GM19397 (cell line): ENCODE measurements around the gene TSHZ2.
"Not testable (repeated sequence)": the region's sequence is repeated elsewhere in the genome, so short reads cannot be mapped to it uniquely, and the experiment has no call there.

Experiments
- ATAC-seq: cut with Tn5 transposase; IDR thresholded peaks from one replicate; pipeline ENCODE4 v1.9.1; 2021; ENCODE audit warnings: mild to moderate bottlenecking, moderate library complexity; ENCODE audit not compliant: unreplicated experiment

The TSHZ2 gene

DNA sequence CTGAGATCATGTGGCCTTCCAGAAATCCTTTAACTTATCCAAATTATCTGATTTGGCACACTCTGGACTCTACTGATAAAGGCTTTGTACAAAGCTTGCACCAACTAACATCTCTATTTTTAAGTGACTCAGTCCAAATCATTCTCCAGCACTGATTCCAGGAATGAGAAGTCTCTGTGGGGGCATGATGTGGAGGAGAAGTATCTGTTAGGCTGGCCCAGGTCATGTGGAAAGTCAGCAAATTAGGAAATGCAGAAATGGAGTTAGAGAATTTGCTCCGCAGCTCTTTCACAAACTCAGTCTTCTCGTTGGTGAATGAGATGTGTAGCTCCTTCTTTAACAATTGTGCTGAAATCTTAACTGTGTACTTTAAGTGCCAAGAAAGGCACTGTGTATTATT, 455.8 kb downstream of the TSHZ2 start:
- no peak for ATAC-seq

DNA sequence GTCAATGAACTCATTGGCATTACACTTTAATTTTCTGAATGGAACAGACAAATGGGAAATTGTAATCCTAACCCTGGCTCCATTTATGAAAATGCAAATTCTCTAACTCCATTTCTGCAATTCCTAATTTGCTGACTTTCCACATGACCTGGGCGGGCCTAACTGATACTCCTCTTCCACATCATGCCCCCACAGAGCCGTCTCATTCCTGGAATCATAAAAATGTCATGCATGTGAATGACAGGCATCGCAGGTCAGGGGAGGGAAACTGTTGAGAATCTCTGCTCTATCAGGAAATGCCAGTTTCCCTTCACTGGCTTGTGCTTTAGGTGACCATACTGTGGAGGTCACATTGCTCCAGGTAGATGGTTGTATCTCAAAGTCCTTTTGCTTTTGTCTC, 456.4 kb downstream of the TSHZ2 start:
- ATAC-seq = no peak

DNA sequence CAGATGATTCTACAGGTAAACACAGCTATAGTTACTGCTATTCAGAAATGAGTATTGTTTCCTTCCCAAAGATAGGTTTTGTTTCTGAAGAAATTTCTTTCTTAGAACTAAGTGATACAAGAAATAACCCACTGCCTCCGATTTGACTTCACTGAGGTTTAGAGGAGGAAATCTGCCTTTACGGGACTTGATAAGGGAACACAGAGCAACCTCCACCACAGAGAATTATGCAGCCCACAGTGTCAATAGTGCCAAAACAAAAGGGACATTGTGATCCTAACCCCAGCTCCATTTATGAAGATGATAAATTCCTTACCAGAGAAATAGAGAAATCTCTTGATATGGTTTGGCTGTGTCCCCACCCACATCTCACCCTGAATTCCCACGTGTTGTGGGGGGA, 456.8 kb downstream of the TSHZ2 start:
- no peak for ATAC-seq

DNA sequence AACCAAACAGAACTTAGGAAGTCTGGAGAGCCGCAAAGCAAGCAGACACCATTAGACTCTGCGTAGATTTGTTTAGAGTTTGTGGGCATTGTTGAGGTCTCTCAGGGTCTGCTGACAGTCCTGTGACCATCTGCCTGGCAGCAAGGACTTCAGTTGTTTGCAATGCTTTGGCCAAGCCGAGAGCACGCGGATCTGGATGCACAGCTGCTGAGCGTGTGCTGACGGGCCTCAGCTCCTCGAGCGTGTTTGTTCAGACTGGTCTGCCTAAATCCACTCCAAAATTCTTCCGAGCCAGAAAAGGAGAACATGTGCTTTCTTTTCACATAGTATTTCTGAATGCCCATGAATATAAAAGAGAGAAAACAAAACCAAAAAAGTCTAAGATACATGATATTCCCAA, 462.5 kb downstream of the TSHZ2 start:
- ATAC-seq = no peak

- ATAC-seq = not testable (repeated sequence)
Measured at GRCh38 chr20:53436927-53437326, 464.8 kb downstream of the TSHZ2 start.

- ATAC-seq = no peak
Measured at GRCh38 chr20:53438368-53438767, 466.2 kb downstream of the TSHZ2 start.

DNA sequence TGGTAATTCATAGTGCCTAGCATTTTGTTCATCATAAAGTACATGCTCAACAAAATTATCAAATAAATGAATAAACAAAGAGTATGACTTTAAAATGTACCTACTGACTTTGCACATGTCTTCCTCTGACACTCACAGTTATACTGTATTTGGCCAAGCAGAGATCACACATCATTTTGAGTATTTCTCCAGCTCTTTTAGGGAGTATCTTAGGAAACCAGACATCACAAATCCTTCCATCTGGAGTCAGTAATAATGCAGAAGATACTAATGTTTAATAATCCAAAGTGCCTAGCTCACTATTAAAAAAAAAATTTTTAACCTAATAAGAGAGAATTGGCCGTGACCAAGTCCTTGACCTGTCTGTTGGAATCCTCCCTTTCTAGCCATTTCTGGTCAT, 466.9 kb downstream of the TSHZ2 start:
- no peak for ATAC-seq

DNA sequence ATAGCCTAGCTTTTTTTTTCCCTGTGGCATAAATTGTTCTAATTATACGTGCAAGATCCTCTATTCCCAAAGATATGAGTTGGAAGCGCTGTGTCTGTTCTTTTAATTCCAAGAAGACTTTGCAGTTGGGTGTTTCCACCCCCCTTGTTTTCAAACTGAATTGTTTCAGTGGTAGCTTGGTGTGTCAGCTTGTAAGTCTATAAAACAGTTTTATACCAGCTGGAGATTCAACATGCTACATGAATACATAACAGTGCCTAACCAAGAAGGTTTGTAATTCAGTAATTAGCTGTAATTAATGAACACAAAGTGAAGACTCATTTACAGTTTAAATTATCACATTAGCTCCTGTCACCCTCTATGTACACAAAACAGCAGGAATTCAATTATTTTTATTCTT, 467.5 kb downstream of the TSHZ2 start:
- no peak for ATAC-seq

DNA sequence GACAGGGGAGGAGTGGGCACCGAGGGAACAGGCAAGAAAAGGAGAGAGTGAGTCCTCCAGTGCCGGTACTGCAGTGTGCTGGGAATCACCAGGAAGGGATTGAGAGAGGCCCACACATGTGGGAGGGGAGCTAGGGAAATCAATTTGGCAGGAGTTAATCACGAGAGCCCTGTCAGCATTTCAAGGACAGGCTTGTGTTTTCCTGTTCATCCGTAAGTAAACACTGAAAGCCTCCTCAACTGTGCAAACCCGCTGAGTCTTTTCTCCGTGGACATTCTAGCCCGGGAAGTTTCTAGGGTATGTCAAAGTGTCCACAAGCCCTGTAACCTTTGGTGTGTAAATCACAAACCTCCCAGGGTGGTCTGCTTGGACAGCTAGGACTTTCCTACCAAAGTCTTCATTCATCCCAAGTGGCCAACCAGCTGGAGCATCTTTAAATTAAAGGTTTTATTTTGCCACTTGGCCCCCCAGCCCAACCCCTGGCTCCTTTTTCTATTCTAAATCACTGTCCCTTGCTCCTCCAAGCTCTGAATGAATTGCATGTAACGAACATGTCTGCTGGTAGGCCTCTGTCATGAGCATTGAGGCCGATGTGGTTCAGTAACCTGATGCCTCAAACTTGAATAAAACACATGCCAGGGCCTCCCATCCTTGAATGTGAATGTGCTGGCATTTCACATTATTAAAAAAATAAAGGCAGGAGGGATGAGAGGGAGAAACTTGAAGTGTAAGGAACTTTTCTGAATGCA, 472.4 kb downstream of the TSHZ2 start:
- ATAC-seq = no peak

DNA sequence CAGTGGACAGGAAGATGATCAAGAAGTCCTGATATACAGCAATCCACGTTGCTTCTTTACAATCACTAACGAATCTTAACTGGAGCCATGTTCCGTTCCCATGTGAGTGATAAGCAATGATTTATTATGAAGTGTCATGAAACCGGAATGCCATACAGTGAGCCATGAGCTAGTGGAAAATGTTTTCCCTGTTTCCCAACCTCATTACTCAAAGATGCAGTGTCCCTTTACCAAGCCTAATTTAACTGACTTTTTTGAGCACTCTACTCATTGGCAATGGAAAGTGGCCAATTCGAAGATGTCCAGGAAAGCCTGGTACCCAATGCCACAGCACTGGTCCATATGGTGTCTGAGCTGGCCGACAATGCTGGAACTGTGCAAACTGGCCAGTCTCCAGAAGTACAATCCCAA, 473.2 kb downstream of the TSHZ2 start:
- ATAC-seq = no peak

- no peak for ATAC-seq
Measured at GRCh38 chr20:53445932-53446331, 473.8 kb downstream of the TSHZ2 start.

GRCh38 chr20:53447316-53447715, 475.2 kb downstream of the TSHZ2 start:
- ATAC-seq = no peak

GRCh38 chr20:53448426-53448825, 476.3 kb downstream of the TSHZ2 start:
- ATAC-seq = no peak

- ATAC-seq = no peak
Measured at GRCh38 chr20:53448875-53449274, 476.7 kb downstream of the TSHZ2 start.

GRCh38 chr20:53453076-53453475, 480.9 kb downstream of the TSHZ2 start:
- no peak for ATAC-seq

DNA sequence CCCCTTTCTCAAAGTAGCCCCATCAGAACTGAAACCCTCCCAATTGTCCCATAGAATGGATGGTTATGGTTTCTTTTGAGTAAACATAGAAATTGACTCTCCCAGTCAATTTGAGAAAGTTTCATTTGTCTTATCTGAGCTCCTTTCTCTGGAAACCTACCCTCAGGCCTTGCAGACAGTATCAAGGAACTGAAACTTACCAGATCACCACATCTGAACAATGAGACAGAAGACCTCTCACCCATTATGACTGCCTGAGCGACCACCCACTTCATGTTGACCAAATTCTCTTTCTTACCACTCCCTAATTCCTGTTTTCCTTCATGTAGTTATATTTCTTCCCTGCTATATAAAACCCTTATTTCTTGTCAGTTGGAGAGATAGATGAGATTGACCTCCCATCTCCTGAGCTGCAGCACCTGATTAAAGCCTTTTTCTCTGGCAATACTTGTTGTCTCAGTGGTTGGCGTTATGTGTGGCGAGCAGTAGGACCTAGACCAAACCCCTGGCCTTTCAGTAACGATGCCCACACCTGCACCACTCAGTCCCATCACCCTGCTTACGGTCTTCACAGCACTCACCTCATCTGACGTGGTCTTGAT, 482.6 kb downstream of the TSHZ2 start:
- ATAC-seq = no peak

GRCh38 chr20:53463101-53463972, 491.2 kb downstream of the TSHZ2 start:
- no peak for ATAC-seq

DNA sequence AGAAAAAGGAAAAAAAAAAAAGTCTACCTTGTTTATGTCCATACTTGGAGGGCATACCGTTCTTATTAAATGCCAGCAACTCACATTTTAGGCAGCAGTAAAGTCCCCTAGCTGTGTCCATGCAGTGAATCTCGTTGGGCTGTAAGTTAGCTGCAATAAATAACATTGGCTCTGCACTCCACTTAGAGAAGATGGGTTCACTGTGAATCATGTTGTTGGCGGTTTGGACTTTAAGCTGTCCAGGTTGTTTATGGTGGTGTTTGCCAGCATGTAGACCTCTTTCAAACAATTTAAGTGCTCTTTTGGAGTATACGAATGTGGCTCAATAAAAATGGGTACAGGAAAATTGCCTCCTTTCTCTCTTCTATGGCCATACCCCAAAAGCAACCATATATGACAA, 494.1 kb downstream of the TSHZ2 start:
- no peak for ATAC-seq

DNA sequence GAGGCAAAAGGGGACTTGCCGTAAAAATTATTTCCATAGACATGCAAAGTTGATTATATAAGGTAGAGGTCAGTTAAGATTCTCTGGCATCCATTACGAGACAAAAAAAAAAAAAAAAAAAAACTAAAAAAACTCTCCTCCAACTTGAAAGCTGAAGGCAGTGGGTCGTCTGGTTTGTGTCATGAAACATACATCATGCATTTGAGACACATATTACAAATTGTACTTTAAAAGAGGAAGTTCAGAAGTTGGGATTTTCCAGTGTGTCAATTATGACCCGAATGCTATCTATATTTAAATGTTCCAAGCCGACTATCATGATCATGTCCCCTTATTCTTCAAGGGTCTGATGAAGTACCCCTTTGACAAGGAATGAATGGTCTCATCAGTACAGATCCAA, 496.4 kb downstream of the TSHZ2 start:
- no peak for ATAC-seq

DNA sequence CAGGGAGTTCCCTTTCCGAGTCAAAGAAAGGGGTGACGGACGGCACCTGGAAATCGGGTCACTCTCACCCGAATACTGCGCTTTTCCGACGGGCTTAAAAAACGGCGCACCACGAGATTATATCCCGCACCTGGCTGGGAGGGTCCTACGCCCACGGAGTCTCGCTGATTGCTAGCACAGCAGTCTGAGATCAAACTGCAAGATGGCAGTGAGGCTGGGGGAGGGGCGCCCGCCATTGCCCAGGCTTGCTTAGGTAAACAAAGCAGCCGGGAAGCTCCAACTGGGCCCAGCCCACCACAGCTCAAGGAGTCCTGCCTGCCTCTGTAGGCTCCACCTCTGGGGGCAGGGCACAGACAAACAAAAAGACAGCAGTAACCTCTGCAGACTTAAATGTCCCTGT, 500.7 kb downstream of the TSHZ2 start:
- not testable (repeated sequence) for ATAC-seq

DNA sequence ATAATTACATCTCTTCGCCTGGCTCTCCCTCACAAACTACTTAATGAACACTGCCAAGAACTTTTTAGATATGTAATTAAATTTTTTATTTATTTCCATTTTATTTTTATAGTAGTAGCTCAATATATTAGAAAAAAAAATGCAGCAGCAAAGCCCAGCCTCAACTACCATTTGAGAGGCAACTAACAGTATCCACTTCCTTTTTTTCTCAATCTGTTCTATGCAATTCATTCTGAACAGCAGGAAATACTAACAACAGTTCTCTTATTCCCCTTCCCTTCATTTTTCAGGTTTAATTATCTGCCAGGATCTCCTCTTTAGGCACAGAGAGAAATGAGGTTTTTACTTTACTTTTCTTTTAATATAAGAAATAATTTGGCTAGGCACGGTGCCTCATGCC, 508.8 kb downstream of the TSHZ2 start:
- no peak for ATAC-seq
